ENCODE data around the gene GDI2. TPM values are rescaled to one million over a fixed set of nuclear protein-coding genes. Genes with fewer than 3 reads are reported as not detected.
A peak's percentile ranks its signal among the peaks of the same experiment; 100 is the strongest.

Gene GDI2
- total and polyA plus RNA-seq, 12 donors = 45.3 to 412 (median 222) TPM

DNA sequence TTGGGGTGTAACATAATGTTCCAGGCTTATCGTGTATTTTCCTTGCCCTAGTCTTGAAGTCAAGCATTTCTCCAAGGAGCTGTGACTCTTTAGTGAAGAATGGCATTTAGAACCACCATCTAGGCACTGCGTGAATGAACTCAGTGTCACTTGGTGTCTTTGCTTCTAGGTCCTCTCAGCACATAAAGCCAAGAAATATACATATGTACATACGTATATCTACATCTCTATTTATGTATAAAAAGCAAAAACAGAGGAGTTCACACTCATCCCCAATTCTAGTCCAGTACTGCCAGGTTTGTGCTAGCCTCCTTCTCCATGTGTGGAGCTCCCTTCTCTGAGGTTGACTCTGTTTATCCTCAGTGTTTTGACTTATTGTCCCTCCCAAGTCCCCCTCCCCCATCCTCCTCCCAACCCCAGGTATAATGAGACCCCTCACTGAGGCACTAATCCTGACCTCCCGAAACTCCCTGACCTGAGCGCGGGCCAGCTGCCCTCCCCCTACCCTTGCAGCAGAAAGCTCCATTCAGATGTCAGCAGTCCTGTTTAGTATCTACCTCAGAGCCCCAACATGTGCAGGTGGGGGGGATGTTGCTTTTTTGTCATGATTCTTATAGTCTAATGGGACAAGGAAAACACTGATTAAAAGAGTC lies 61.5 kb downstream of the GDI2 start:
- peaks cover 0 to 21% of the 10 kb centered on the region in 2 donors for H3K36me3 ChIP-seq (replicated peaks in 1 of 2)
- DNase-seq = no peak
- no peak overlapping the region for H3K27ac ChIP-seq
- WGBS, 4 donors = 69 to 81% (median 71%) methylated on average over 6 of the region's 6 CpGs
- H3K4me3 ChIP-seq = no peak overlapping the region
- no peaks in the 10 kb centered on the region for H3K9me3 ChIP-seq (replicated peaks in 1 of 3)
- intact Hi-C loops (cut with DNase I) = no loop called here
- H3K27me3 ChIP-seq = no peaks in the 10 kb centered on the region
- H3K4me1 ChIP-seq (replicated peaks in 1 of 2) = no peaks in the 10 kb centered on the region
- TF ChIP-seq, protein P1, sequence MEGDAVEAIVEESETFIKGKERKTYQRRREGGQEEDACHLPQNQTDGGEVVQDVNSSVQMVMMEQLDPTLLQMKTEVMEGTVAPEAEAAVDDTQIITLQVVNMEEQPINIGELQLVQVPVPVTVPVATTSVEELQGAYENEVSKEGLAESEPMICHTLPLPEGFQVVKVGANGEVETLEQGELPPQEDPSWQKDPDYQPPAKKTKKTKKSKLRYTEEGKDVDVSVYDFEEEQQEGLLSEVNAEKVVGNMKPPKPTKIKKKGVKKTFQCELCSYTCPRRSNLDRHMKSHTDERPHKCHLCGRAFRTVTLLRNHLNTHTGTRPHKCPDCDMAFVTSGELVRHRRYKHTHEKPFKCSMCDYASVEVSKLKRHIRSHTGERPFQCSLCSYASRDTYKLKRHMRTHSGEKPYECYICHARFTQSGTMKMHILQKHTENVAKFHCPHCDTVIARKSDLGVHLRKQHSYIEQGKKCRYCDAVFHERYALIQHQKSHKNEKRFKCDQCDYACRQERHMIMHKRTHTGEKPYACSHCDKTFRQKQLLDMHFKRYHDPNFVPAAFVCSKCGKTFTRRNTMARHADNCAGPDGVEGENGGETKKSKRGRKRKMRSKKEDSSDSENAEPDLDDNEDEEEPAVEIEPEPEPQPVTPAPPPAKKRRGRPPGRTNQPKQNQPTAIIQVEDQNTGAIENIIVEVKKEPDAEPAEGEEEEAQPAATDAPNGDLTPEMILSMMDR (IDR thresholded peaks at IDR 0.05) = no peak
- TF ChIP-seq POLR2A (IDR thresholded peaks at IDR 0.05) = no peak

DNA sequence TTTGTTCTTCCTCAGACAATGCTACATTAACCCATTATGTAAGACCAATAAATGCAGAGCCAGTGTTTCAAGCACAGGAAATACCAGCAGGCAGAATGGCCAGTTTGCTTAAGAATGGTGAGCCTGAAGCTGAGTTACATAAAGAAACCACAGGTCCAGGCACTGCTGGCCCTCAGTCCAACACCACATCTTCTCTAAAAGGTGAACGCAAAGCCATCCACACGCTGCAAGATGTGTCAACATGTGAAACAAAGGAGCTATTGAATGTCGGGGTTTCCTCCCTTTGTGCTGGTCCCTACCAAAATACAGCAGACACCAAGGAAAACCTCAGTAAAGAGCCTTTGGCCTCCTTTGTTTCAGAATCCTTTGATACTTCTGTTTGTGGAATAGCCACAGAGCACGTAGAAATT lies 64.8 kb downstream of the GDI2 start:
- peaks cover 0 to 23% of the 10 kb centered on the region in 2 donors for H3K36me3 ChIP-seq (replicated peaks in 1 of 2)
- intact Hi-C loops (cut with DNase I) = no loop called here
- no peak overlapping the region for H3K4me3 ChIP-seq
- H3K4me1 ChIP-seq (replicated peaks in 1 of 2) = no peaks in the 10 kb centered on the region
- 87 to 94% (median 91%) methylated on average over 4 of the region's 4 CpGs for WGBS, 4 donors
- no peak for TF ChIP-seq POLR2A (IDR thresholded peaks at IDR 0.05)
- TF ChIP-seq, protein P1 (IDR thresholded peaks at IDR 0.05) = no peak
- H3K27ac ChIP-seq = no peak overlapping the region
- H3K27me3 ChIP-seq = no peaks in the 10 kb centered on the region
- no peaks in the 10 kb centered on the region for H3K9me3 ChIP-seq (replicated peaks in 1 of 3)
- no peak for DNase-seq

DNA sequence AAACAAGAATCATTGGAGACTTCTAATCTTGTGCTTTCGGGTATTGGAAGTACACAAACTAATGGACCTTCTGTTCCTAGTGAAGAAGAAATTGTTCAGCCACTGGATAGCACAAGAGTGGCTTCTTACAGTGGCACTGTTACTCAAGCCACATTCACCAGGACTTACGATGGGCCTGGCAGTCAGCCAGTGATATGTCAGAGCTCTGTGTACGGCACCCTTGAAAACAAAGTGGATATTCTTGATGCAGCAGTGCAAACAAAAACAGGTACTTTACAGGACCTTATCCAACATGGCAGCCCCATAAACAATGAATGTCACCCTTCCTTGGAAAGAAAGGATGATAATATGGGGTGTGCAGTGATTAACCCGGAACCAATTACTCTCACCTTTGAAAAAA lies 67.0 kb downstream of the GDI2 start:
- Histone ChIP-seq H3K27ac (no peak overlapping the region), H3K36me3 (replicated peaks in 1 of 2) (peaks cover 0 to 23% of the 10 kb centered on the region in 2 donors), H3K27me3 (no peaks in the 10 kb centered on the region), H3K4me1 (replicated peaks in 1 of 2) (no peaks in the 10 kb centered on the region), H3K4me3 (no peak overlapping the region), H3K9me3 (replicated peaks in 1 of 3) (no peaks in the 10 kb centered on the region)
- peak in 2 of 7 donors; percentile 41 to 44 for DNase-seq
- 72 to 76% (median 75%) methylated on average over 4 of the region's 4 CpGs for WGBS, 4 donors
- intact Hi-C loops (cut with DNase I) = no loop called here
- TF ChIP-seq POLR2A (IDR thresholded peaks at IDR 0.05) = no peak
- TF ChIP-seq, protein P1 (IDR thresholded peaks at IDR 0.05) = no peak

DNA sequence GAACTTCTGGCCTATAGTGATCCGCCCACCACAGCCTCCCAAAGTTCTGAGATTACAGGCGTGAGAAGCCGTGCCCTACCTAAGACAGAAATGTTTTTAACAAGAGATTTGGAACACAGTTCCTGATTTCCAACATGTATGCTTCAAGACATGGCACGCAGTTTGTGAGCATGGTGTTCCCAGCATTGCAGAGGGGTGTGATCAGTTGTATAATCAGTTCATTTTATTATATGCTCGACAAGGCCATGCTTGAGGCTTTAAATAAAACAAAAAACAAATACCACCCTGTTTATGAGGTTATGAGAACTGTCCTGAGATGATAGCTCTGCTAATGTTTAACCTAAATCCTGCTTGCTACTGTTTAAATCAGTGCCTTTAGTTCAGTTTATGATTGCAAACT lies 68.4 kb downstream of the GDI2 start:
- no peaks in the 10 kb centered on the region for H3K27me3 ChIP-seq
- H3K4me3 ChIP-seq = no peak overlapping the region
- H3K4me1 ChIP-seq (replicated peaks in 1 of 2) = no peaks in the 10 kb centered on the region
- DNase-seq = no peak
- H3K27ac ChIP-seq = no peak overlapping the region
- H3K36me3 ChIP-seq (replicated peaks in 1 of 2) = peaks cover 0 to 37% of the 10 kb centered on the region in 2 donors
- no peaks in the 10 kb centered on the region for H3K9me3 ChIP-seq (replicated peaks in 1 of 3)
- intact Hi-C loops (cut with DNase I) = no loop called here
- TF ChIP-seq, protein P1 (IDR thresholded peaks at IDR 0.05) = no peak
- TF ChIP-seq POLR2A (IDR thresholded peaks at IDR 0.05) = no peak
- WGBS, 4 donors = 92 to 96% (median 95%) methylated on average over 5 of the region's 5 CpGs

Measured in adrenal gland (tissue), 12 donors.